SU-DHL-6 (cell line): ENCODE data around the gene WDR82.

Experiments used
- H2AFZ ChIP-seq: fragments of 200-600 bp; sonication (generic); 2 replicates; pipeline ENCODE4 v1.6.1; 2014; ENCODE audit warnings: low read depth, mild to moderate bottlenecking, moderate library complexity, mixed read lengths, antibody characterized with exemption, low read length; ENCODE audit not compliant: severe bottlenecking
- H3F3A ChIP-seq: fragments of 200-600 bp; shearing (Covaris generic); 2 replicates; pipeline ENCODE4 v1.6.0; 2016; ENCODE audit warnings: antibody characterized with exemption, mild to moderate bottlenecking; ENCODE audit not compliant: insufficient read depth
- H3K27ac ChIP-seq: fragments of 200-600 bp; sonication (generic); 2 replicates; pipeline ENCODE4 v1.5.1; 2016; ENCODE audit warnings: low read depth, mild to moderate bottlenecking, low read length, moderate library complexity, mixed read lengths
- H3K27me3 ChIP-seq: fragments of 200-600 bp; sonication (generic), shearing (Covaris generic); 2 replicates; pipeline ENCODE4 v1.6.0; 2014; ENCODE audit warnings: mild to moderate bottlenecking, low read length
- H3K36me3 ChIP-seq: fragments of 200-600 bp; sonication (generic); 2 replicates; pipeline ENCODE4 v1.6.1; 2014; ENCODE audit warnings: mild to moderate bottlenecking, low read length, mixed read lengths
- H3K4me2 ChIP-seq: fragments of 300-600, 200-600 bp; shearing (Covaris generic), sonication (generic); 2 replicates; pipeline ENCODE4 v1.6.0; 2014; ENCODE audit warnings: low read length, low read depth, mild to moderate bottlenecking; ENCODE audit not compliant: poor library complexity, severe bottlenecking
- H3K4me3 ChIP-seq: fragments of 200-600 bp; sonication (generic); 2 replicates; pipeline ENCODE4 v1.5.1; 2014; ENCODE audit warnings: antibody characterized with exemption, low read length, mild to moderate bottlenecking, mixed read lengths; ENCODE audit not compliant: insufficient read depth, poor library complexity, severe bottlenecking
- H3K79me2 ChIP-seq: fragments of 200-600 bp; sonication (generic); 2 replicates; pipeline ENCODE4 v1.6.1; 2014; ENCODE audit warnings: mild to moderate bottlenecking, low read length, moderate library complexity; ENCODE audit not compliant: insufficient read depth
- H3K9ac ChIP-seq: fragments of 200-600 bp; sonication (generic); 2 replicates; pipeline ENCODE4 v1.7.0; 2014; ENCODE audit warnings: mild to moderate bottlenecking, low read length
- H3K9me2 ChIP-seq: fragments of 200-600 bp; sonication (generic); replicated peaks from 2 replicates; pipeline ENCODE4 v1.6.1; 2014; ENCODE audit warnings: low read length; ENCODE audit not compliant: insufficient read depth
- H3K9me3 ChIP-seq: fragments of 200-600 bp; sonication (generic); 2 replicates; pipeline ENCODE4 v1.6.1; 2014; ENCODE audit warnings: low read length, mixed read lengths; ENCODE audit not compliant: insufficient read depth
- H4K20me1 ChIP-seq: fragments of 200-600 bp; sonication (generic); 2 replicates; pipeline ENCODE4 v1.6.1; 2014; ENCODE audit warnings: low read depth, mild to moderate bottlenecking, antibody characterized with exemption, low read length, moderate library complexity, mixed read lengths
- EZH2phosphoT487 ChIP-seq: fragments of 200-600 bp; sonication (generic), shearing (Covaris generic); conservative IDR thresholded peaks from 2 replicates; pipeline ENCODE4 v1.6.1; 2018; ENCODE audit warnings: mild to moderate bottlenecking, antibody characterized with exemption, low read length, moderate library complexity, mixed read lengths
- TF ChIP-seq, protein P1 (sequence below): fragments of 200-600 bp; sonication (generic); IDR thresholded peaks from one replicate; pipeline ENCODE4 v1.5.1; 2017; ENCODE audit warnings: antibody characterized with exemption, mild to moderate bottlenecking, low read length, moderate library complexity; ENCODE audit not compliant: insufficient read depth, poor library complexity, severe bottlenecking

WDR82 gene

DNA sequence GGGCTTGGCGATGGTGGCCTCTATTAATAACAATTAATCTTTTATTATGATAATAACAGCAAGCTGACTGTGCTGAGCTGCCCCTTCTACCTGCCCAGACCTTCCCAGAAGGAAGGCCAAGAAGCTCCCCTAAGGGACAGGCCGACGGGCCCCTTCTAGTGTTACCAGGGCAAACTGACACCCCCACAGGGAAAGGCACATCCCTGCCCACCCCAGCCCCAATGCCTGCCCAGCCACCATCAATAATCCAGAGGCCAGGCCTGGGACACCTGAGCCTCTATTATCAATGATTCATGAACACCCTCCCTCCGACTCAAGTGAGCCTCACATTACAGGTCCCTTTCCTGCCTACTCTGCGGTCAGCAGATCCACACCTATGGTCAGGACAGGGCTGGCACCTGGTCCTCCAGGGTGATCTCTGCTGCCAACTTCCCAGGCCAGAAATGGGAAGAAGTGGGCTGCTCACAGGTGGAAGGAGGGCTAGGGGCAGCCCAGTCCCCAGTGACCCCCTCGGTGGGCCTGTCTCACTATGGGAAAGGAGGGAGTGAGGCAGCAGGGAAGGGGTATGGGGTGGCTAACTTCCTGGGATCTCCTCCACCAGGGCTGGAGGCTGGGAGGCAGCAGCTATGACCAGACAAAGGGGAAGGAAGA is 41.3 kb downstream of the WDR82 start:
- Histone ChIP-seq H4K20me1 (no peaks in the 10 kb centered on the region), H2AFZ (no peak overlapping the region), H3K4me3 (no peak overlapping the region), H3K9ac (peak overlapping the region; percentile 89; the same call in 1 of the 2 replicates), H3K9me3 (no peaks in the 10 kb centered on the region), H3K27ac (no peak overlapping the region), H3K36me3 (no peaks in the 10 kb centered on the region), H3K79me2 (peaks cover 23% of the 10 kb centered on the region; the same call in 1 of the 2 replicates), H3K4me2 (no peak overlapping the region), H3F3A (no peaks in the 10 kb centered on the region), H3K27me3 (no peaks in the 10 kb centered on the region), H3K9me2 (no peaks in the 10 kb centered on the region)
- no peak for TF ChIP-seq EZH2phosphoT487
- TF ChIP-seq, protein P1, sequence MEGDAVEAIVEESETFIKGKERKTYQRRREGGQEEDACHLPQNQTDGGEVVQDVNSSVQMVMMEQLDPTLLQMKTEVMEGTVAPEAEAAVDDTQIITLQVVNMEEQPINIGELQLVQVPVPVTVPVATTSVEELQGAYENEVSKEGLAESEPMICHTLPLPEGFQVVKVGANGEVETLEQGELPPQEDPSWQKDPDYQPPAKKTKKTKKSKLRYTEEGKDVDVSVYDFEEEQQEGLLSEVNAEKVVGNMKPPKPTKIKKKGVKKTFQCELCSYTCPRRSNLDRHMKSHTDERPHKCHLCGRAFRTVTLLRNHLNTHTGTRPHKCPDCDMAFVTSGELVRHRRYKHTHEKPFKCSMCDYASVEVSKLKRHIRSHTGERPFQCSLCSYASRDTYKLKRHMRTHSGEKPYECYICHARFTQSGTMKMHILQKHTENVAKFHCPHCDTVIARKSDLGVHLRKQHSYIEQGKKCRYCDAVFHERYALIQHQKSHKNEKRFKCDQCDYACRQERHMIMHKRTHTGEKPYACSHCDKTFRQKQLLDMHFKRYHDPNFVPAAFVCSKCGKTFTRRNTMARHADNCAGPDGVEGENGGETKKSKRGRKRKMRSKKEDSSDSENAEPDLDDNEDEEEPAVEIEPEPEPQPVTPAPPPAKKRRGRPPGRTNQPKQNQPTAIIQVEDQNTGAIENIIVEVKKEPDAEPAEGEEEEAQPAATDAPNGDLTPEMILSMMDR, result no peak

DNA sequence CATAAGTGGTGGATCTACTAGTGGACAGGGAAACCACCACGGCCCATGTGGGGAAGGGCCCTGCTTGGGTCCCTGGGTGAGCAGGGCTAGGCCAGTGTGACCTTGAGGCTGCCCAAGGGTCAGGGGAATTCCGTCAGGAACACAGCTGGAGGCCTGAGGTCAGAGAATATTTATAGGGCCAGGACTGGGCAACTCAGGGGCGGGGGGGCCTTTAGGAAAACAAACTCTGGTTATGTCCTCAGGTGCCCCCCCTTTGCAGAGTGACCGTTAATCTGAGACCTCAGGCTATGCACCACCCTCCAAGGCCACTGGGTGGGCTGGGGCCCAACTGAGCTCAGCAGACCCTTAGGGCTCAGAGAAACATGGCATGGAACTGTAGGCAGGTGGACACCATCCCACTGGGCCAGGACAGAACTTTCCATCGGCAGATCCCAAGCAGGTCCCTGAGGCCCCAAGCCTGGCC is 42.0 kb downstream of the WDR82 start:
- no peaks in the 10 kb centered on the region for H3K27me3 ChIP-seq
- no peak overlapping the region for H3K4me3 ChIP-seq
- H3F3A ChIP-seq, result no peaks in the 10 kb centered on the region
- no peaks in the 10 kb centered on the region for H3K9me3 ChIP-seq
- no peak overlapping the region for H2AFZ ChIP-seq
- H4K20me1 ChIP-seq, result no peaks in the 10 kb centered on the region
- H3K4me2 ChIP-seq, result no peak overlapping the region
- TF ChIP-seq, protein P1, result no peak
- TF ChIP-seq EZH2phosphoT487, result no peak
- H3K27ac ChIP-seq, result no peak overlapping the region
- H3K36me3 ChIP-seq, result no peaks in the 10 kb centered on the region
- H3K9ac ChIP-seq, result no peak overlapping the region
- H3K79me2 ChIP-seq, result peaks cover 23% of the 10 kb centered on the region; the same call in 1 of the 2 replicates
- no peaks in the 10 kb centered on the region for H3K9me2 ChIP-seq

DNA sequence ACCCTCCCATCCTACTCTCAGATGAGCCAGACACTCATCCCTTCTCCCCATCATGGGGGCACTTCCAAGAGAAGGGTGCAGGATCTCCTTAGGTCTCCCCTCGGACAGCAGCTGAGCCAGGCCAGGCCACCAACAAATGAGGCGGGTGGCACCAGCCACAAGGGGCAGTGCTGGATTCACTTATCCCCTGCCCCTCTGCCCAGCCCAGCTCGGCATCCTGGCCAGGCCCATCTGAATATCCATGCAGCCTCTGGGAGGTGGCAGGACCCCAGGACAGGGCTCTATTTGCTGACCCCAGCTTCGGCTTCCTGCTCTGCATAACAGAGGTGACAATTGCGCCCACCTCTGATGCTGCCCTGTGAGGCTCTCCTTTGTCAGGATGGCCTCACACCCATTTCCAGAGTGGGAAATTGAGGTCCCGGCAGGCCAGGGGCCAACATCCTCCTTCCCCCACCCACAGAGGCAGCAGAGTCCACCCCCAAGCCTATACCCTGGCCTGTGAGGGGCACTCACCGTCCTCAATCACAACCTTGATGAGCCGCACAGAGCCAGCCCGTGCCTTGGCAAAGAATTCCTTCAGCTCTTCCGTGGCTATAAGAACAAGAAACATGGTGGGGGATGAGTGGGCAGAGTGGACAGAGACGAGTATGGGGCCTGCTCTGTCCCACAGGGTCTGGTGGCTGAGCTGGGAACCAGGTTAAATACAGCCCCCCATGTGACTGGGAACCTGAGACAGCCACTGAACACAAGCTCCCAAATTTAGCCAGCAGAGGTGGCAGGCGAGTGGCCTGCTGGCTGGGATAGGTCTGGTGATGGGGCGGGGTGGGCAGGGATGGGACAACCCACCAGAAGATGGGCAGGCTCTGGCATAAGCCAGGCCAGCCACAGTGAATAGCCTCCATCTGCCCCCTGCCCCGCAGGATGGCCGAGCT is 43.7 kb downstream of the WDR82 start:
- Histone ChIP-seq H3K4me2 (no peak overlapping the region), H2AFZ (no peak overlapping the region), H3K27ac (no peak overlapping the region), H3K27me3 (no peaks in the 10 kb centered on the region), H3K4me3 (no peak overlapping the region), H3K9me3 (no peaks in the 10 kb centered on the region), H3K79me2 (peaks cover 23% of the 10 kb centered on the region; the same call in 1 of the 2 replicates), H3K9me2 (no peaks in the 10 kb centered on the region), H3F3A (no peaks in the 10 kb centered on the region), H4K20me1 (no peaks in the 10 kb centered on the region), H3K36me3 (no peaks in the 10 kb centered on the region), H3K9ac (no peak overlapping the region)
- TF ChIP-seq, protein P1, result no peak
- no peak for TF ChIP-seq EZH2phosphoT487
